HL-60 (cell line): ENCODE results near the gene CSGALNACT2.
A peak's percentile ranks its signal among the peaks of the same experiment; 100 is the strongest.

Source experiments
- DNase-seq, 2 experiments: peaks; one replicate each; pipeline ENCODE4 v3.0.0-alpha.2; 2010 to 2020; ENCODE audit warnings: low read depth in 1 of 2, low spot score in 1 of 2
- H3K27ac ChIP-seq: fragments of 250-450 bp; sonication (Bioruptor Pico); replicated peaks from 2 replicates; pipeline ENCODE4 v1.5.1; 2020; ENCODE audit warnings: mild to moderate bottlenecking, moderate library complexity
- H3K27me3 ChIP-seq: fragments of 250-450 bp; sonication (Bioruptor Pico); 2 replicates; pipeline ENCODE4 v1.5.1; 2021; ENCODE audit warnings: mild to moderate bottlenecking, moderate library complexity; ENCODE audit not compliant: insufficient read depth, poor library complexity, severe bottlenecking
- H3K4me3 ChIP-seq: replicated peaks from 2 replicates; pipeline ENCODE4 v1.5.1; 2011; ENCODE audit warnings: mild to moderate bottlenecking, control low read depth, low read length; ENCODE audit not compliant: insufficient read depth
- GABPA ChIP-seq: IDR thresholded peaks from 2 replicates; pipeline ENCODE4 v1.6.1; 2012; ENCODE audit warnings: low read depth
- POLR2AphosphoS5 ChIP-seq: IDR thresholded peaks from 2 replicates; pipeline ENCODE4 v1.6.1; 2012; ENCODE audit warnings: low read depth
- SPI1 ChIP-seq: IDR thresholded peaks from 2 replicates; pipeline ENCODE4 v1.6.1; 2012; ENCODE audit warnings: low read depth, mild to moderate bottlenecking, borderline replicate concordance
- TF ChIP-seq, protein P1 (sequence below): IDR thresholded peaks from one replicate; pipeline ENCODE4 v1.5.1; 2011; ENCODE audit warnings: low read length, control low read depth, inconsistent platforms; ENCODE audit not compliant: insufficient read depth
- TF ChIP-seq, protein P2 (sequence below): IDR thresholded peaks from 2 replicates; pipeline ENCODE4 v1.6.1; 2012; ENCODE audit warnings: low read depth; ENCODE audit not compliant: insufficient replicate concordance

The CSGALNACT2 gene

DNA sequence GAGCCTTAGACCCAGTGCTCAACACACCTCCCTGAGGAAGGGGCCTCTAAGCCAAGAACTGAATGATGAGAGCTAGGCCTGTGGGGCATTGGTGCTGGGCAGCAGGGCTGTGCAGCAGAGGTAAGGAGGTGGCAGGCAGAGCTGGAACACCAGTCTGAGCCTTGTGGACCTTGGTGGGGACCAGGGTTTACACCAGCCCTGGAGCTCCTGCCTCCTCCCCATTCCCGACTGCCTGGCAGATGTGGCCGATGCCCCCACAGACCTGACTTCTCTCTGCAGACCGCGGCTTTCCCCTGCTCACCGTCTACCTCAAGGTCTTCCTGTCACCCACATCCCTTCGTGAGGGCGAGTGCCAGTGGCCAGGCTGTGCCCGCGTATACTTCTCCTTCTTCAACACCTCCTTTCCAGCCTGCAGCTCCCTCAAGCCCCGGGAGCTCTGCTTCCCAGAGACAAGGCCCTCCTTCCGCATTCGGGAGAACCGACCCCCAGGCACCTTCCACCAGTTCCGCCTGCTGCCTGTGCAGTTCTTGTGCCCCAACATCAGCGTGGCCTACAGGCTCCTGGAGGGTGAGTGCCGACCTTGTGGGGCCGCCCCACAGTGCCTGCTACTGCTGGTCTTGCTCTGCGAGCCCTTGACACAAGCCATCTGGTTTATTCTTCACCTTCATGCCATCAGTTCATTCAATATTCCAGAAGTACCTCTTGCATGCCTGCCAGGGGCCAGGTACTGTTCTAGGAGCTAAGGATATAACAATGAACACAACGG is 36.0 kb upstream of the CSGALNACT2 start:
- Histone ChIP-seq H3K4me3 (no peak overlapping the region), H3K27me3 (no peaks in the 10 kb centered on the region), H3K27ac (no peak overlapping the region)
- no peak for DNase-seq
- TF ChIP-seq, protein P1, sequence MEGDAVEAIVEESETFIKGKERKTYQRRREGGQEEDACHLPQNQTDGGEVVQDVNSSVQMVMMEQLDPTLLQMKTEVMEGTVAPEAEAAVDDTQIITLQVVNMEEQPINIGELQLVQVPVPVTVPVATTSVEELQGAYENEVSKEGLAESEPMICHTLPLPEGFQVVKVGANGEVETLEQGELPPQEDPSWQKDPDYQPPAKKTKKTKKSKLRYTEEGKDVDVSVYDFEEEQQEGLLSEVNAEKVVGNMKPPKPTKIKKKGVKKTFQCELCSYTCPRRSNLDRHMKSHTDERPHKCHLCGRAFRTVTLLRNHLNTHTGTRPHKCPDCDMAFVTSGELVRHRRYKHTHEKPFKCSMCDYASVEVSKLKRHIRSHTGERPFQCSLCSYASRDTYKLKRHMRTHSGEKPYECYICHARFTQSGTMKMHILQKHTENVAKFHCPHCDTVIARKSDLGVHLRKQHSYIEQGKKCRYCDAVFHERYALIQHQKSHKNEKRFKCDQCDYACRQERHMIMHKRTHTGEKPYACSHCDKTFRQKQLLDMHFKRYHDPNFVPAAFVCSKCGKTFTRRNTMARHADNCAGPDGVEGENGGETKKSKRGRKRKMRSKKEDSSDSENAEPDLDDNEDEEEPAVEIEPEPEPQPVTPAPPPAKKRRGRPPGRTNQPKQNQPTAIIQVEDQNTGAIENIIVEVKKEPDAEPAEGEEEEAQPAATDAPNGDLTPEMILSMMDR, result no peak
- TF ChIP-seq POLR2AphosphoS5, result no peak
- TF ChIP-seq SPI1, result no peak
- TF ChIP-seq, protein P2, sequence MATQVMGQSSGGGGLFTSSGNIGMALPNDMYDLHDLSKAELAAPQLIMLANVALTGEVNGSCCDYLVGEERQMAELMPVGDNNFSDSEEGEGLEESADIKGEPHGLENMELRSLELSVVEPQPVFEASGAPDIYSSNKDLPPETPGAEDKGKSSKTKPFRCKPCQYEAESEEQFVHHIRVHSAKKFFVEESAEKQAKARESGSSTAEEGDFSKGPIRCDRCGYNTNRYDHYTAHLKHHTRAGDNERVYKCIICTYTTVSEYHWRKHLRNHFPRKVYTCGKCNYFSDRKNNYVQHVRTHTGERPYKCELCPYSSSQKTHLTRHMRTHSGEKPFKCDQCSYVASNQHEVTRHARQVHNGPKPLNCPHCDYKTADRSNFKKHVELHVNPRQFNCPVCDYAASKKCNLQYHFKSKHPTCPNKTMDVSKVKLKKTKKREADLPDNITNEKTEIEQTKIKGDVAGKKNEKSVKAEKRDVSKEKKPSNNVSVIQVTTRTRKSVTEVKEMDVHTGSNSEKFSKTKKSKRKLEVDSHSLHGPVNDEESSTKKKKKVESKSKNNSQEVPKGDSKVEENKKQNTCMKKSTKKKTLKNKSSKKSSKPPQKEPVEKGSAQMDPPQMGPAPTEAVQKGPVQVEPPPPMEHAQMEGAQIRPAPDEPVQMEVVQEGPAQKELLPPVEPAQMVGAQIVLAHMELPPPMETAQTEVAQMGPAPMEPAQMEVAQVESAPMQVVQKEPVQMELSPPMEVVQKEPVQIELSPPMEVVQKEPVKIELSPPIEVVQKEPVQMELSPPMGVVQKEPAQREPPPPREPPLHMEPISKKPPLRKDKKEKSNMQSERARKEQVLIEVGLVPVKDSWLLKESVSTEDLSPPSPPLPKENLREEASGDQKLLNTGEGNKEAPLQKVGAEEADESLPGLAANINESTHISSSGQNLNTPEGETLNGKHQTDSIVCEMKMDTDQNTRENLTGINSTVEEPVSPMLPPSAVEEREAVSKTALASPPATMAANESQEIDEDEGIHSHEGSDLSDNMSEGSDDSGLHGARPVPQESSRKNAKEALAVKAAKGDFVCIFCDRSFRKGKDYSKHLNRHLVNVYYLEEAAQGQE, result no peak
- TF ChIP-seq GABPA, result no peak

DNA sequence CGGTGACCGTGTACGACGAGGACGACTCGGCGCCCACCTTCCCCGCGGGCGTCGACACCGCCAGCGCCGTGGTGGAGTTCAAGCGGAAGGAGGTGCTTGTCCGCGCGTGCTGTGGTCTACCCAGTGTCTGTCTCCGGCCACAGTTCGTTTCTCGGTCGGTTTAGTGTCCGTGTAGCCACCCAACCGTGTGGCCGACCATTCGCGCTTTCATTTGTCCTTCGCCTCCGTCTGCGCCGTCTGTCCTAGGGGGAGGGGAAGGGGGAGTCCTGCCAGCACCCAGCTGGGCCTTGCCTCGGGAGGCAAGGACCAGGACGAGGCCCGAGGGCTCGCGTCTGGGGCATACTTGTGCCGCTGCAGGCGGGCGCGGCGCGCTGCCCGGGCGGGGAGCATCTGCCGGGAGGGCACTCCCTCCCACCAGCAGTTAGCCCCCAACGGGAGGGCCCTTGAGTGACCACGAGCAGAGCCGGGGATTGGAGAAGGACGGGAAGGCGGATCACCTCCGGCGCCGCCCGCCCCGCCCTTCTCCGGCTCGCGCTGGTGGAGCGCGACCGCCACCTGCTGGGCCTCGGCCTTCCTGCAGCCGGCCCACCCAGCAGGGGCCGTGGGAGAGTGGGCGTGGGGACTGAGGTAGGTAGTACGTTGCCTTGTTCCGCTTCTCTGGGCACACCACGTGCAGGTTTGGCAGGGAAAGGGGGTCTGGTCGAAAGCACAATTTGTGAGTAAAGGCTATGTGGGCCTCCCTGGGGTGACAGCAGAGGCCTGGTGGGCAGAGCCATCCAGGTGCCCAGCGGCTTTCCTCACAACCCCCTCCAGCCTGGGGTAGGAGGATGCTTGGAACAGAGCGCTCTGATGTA is 32.9 kb upstream of the CSGALNACT2 start:
- H3K4me3 ChIP-seq, result peak overlapping the region; percentile 43
- peak; percentile 55 to 66 for DNase-seq
- no peak for TF ChIP-seq POLR2AphosphoS5
- TF ChIP-seq SPI1, result no peak
- TF ChIP-seq, protein P2, result no peak
- TF ChIP-seq, protein P1, result peak; percentile 92
- no peak for TF ChIP-seq GABPA
- no peaks in the 10 kb centered on the region for H3K27me3 ChIP-seq
- peak overlapping the region; percentile 59 for H3K27ac ChIP-seq

DNA sequence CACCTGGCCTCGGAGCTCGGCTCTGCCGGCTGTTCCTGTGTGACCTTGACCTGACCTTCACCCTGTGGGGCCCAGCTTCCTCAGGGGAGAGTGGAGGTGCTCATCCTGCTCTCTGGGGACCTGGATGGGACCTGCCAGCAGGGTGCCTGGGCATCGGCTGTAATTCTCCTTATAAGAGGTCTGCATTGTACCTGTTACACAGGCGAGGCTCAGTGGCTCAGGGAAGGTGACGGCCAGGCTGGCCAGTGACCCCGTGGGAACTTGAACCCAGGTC is 32.4 kb upstream of the CSGALNACT2 start:
- Histone ChIP-seq H3K27ac (peak overlapping the region; percentile 59), H3K27me3 (no peaks in the 10 kb centered on the region), H3K4me3 (no peak overlapping the region)
- TF ChIP-seq, protein P1, result no peak
- TF ChIP-seq, protein P2, result no peak
- TF ChIP-seq SPI1, result no peak
- no peak for TF ChIP-seq GABPA
- no peak for TF ChIP-seq POLR2AphosphoS5
- DNase-seq, result no peak
